Jurkat, Clone E6-1 (cell line): ENCODE data around the gene CYP27C1.

Source experiments
- DNase-seq: peaks from one replicate; pipeline ENCODE4 v3.0.0-alpha.2; 2011; ENCODE audit warnings: low read depth, low spot score
- H3K4me3 ChIP-seq: 2 replicates; pipeline ENCODE4 v1.5.1; 2011; ENCODE audit warnings: mild to moderate bottlenecking, low read length, control low read depth, moderate library complexity

The CYP27C1 gene

GRCh38 chr2:127142663-127143630, 77.2 kb downstream of the CYP27C1 start:
- H3K4me3 ChIP-seq: no peak overlapping the region
- DNase-seq: no peak

- DNase-seq: peak; percentile 43
Observed at GRCh38 chr2:127140538-127140937, 79.6 kb downstream of the CYP27C1 start.

GRCh38 chr2:127139766-127140165, 80.3 kb downstream of the CYP27C1 start:
- no peak for DNase-seq

More at GRCh38 chr2:127140538-127140937, 79.6 kb downstream of the CYP27C1 start:
- H3K4me3 ChIP-seq: no peak overlapping the region; the same call in 1 of the 2 replicates

GRCh38 chr2:127138281-127138680, 81.8 kb downstream of the CYP27C1 start:
- no peak overlapping the region for H3K4me3 ChIP-seq
- DNase-seq: no peak

More at GRCh38 chr2:127139766-127140165, 80.3 kb downstream of the CYP27C1 start:
- no peak overlapping the region for H3K4me3 ChIP-seq

- DNase-seq: no peak
- H3K4me3 ChIP-seq: no peak overlapping the region
Observed at GRCh38 chr2:127137741-127138140, 82.4 kb downstream of the CYP27C1 start.

- no peak for DNase-seq
- no peak overlapping the region for H3K4me3 ChIP-seq
Observed at GRCh38 chr2:127137225-127137624, 82.9 kb downstream of the CYP27C1 start.

- no peak overlapping the region for H3K4me3 ChIP-seq
Observed at GRCh38 chr2:127134833-127135830, 85.0 kb downstream of the CYP27C1 start.

GRCh38 chr2:127134235-127134634, 85.9 kb downstream of the CYP27C1 start:
- DNase-seq: no peak
- no peak overlapping the region for H3K4me3 ChIP-seq

More at GRCh38 chr2:127134833-127135830, 85.0 kb downstream of the CYP27C1 start:
- DNase-seq: no peak
